ENCODE data around the gene CRYGC.
"Not testable (repeated sequence)": the region's sequence is repeated elsewhere in the genome, so short reads cannot be mapped to it uniquely, and the experiment has no call there.

CRYGC gene

DNA sequence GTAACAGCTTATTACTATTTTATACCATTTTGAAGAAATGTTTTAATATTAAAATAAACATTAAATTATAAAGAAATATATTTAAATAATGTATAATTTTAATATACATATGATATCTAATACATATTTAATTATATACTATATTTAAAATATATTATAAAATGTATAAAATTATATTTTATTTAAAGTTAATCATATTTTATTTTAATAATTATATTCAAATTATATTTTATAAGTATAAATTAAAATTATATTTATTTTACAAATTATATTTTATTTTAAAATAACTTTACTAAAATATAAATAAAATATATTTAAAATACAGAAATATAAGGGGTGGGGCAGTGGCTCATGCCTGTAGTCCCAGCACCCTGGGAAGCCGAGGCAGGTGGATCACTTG lies 7.4 kb downstream of the CRYGC start:
- no peak for DNase-seq (ENCODE audit: extremely low read depth, low read depth)
- TF ChIP-seq, protein P1, sequence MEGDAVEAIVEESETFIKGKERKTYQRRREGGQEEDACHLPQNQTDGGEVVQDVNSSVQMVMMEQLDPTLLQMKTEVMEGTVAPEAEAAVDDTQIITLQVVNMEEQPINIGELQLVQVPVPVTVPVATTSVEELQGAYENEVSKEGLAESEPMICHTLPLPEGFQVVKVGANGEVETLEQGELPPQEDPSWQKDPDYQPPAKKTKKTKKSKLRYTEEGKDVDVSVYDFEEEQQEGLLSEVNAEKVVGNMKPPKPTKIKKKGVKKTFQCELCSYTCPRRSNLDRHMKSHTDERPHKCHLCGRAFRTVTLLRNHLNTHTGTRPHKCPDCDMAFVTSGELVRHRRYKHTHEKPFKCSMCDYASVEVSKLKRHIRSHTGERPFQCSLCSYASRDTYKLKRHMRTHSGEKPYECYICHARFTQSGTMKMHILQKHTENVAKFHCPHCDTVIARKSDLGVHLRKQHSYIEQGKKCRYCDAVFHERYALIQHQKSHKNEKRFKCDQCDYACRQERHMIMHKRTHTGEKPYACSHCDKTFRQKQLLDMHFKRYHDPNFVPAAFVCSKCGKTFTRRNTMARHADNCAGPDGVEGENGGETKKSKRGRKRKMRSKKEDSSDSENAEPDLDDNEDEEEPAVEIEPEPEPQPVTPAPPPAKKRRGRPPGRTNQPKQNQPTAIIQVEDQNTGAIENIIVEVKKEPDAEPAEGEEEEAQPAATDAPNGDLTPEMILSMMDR (IDR thresholded peaks at IDR 0.05; ENCODE audit: low read depth, low read length): no peak

DNA sequence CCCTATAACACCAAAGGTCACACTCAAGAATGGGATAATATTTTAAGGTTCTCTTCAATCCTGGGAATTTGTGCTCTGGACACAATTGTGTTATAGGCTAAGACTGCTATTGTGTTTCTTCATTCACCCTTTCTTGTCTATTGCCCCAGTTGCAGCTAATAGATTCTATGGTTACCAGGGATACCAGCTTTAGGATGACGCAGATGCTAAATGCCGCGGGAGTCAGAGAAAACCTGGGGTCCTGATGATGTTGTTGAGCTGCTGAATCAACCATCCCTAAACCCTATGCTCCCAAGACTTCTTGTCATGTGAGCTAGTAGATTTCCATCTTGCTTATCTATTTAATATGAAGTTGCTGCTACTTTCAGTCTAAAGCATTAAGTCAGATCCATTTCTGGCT lies 10.7 kb downstream of the CRYGC start:
- DNase-seq (ENCODE audit: extremely low read depth, low read depth): no peak

GRCh38 chr2:208117390-208117789 lies 12.2 kb downstream of the CRYGC start:
- not testable (repeated sequence) for DNase-seq (ENCODE audit: extremely low read depth, low read depth)

More for the DNA sequence above, 10.7 kb downstream of the CRYGC start:
- TF ChIP-seq, protein P1 (IDR thresholded peaks at IDR 0.05; ENCODE audit: low read depth, low read length): no peak

DNA sequence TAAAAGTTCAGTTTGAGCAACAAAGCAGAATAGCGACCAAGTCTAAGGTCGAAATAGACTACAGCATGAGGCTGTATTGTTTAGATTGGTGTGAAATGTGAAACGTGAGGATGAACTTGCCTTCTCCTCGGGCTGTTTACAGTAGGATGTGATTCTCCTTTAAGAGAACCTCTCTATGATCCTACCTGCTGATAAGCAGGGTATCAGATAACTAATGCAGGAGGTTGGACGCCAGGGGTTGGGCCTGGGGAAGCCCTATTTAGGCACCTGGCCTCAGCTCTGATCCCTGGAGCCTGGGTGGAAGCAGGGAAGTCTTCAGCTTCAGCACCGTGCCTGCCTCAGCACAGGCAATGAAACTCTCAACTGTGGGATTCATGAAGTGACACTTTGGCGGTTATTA lies 16.7 kb downstream of the CRYGC start:
- no peak for DNase-seq (ENCODE audit: extremely low read depth, low read depth)
- TF ChIP-seq, protein P1 (IDR thresholded peaks at IDR 0.05; ENCODE audit: low read depth, low read length): no peak

- not testable (repeated sequence) for DNase-seq (ENCODE audit: extremely low read depth, low read depth)
Observed at GRCh38 chr2:208112273-208112745, 17.3 kb downstream of the CRYGC start.

DNA sequence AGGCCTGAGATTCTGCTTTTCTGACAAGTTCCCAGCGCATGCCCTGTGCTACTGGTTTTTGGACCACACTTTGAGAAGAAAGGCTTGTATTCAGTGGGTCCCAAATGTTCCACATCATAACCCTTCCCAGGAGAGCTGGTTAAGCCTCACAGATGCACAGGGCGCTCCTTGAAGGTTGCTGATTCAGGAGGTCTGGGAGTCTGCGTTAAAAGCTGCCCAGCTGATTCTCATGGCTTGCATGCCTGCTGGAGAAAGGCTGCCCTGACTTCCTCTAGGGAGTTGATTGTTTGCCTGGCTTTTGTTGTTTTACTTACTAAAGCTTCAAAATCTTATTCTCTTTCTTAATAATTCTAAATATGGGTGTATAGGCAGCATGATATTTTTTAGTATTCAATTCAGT lies 26.0 kb downstream of the CRYGC start:
- DNase-seq (ENCODE audit: extremely low read depth, low read depth): no peak
- TF ChIP-seq, protein P1 (IDR thresholded peaks at IDR 0.05; ENCODE audit: low read depth, low read length): no peak

GRCh38 chr2:208101716-208102631 lies 27.7 kb downstream of the CRYGC start:
- TF ChIP-seq, protein P1 (IDR thresholded peaks at IDR 0.05; ENCODE audit: low read depth, low read length): peak; percentile 10
- DNase-seq (ENCODE audit: extremely low read depth, low read depth): no peak

DNA sequence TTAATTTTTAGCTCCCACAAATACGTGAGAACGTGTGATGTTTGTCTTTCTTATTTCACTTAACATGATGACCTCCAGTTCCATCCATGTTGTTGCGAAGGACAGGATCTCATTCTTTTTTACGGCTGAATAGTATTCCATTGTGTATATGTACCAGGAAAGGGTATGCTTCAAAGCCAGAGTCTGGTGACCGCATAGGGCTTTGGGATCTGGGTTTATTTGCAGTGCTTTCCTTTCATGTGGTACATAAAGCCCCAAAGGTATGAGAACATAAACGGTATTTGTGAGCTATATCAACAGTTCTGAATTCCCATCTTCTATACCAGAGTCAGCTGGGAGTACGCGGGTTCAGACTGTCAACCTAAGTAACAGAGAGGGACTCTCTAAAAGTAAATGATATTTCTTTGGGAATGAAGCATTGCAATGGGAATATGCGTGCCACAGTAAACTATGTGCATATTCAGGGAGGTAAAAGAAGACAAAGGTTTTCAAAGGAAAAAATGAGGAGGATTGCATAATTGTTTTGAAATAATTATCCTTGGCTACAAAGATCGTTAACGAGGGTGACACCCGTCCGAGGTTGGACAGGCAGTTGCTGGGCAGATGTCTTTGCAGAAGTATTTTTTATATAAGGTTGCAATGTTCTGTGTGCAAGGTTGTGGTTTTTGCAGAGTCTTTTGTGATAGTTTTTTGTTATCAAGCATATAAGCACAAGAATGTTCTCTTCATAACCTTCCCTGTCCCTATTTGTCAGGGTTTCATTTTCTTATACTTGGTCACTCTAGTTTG lies 29.8 kb downstream of the CRYGC start:
- TF ChIP-seq, protein P1 (IDR thresholded peaks at IDR 0.05; ENCODE audit: low read depth, low read length): no peak
- DNase-seq (ENCODE audit: extremely low read depth, low read depth): no peak

DNA sequence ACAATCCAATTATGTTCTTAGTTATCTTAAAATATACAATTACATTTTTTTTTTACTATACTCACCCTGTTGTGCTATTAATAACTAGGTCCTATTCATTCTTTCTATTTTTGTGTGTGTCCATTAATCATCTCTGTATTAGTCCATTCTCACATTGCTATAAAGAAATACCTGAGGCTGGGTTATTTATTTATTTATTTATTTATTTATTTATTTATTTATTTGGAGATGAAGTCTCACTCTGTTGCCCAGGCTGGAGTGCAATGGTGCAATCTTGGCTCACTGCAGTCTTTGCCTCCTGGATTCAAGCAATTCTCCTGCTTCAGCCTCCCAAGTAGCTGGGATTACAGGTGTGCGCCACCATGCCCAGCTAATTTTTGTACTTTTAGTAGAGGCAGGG lies 30.9 kb downstream of the CRYGC start:
- not testable (repeated sequence) for DNase-seq (ENCODE audit: extremely low read depth, low read depth)

All from AG09319 (cell line).